ENCODE measurements around the gene PIGO. TPM values are rescaled to one million over a fixed set of nuclear protein-coding genes. Genes with fewer than 3 reads are reported as not detected.

Gene PIGO
- total RNA-seq, 4 donors from 2014 or later: 6.6 to 12.3 (median 7.3) TPM

GRCh38 chr9:35135988-35136387 lies 39.6 kb upstream of the PIGO start:
- DNase-seq: no peak
- H3K9me3 ChIP-seq: no peaks in the 10 kb centered on the region
- intact Hi-C loops (cut with DNase I; ENCODE audit: low total_unique reads): no loop called here
- in situ Hi-C loops (cut with MboI; ENCODE audit: low sequenced_read_pairs in 4 of 4): loop anchor here in 1 of 4 donors (25.0 kb wide), 1 partner anchor 301 kb away; no protein-coding TSS in a partner anchor
- no peak overlapping the region for H3K4me3 ChIP-seq
- no peaks in the 10 kb centered on the region for H3K27me3 ChIP-seq
- H3K36me3 ChIP-seq: no peaks in the 10 kb centered on the region
- no peak overlapping the region for H3K27ac ChIP-seq
- no peak for TF ChIP-seq POLR2A (IDR thresholded peaks at IDR 0.05)
- no peak for TF ChIP-seq CTCF (IDR thresholded peaks at IDR 0.05 in 4 of 5, conservative IDR thresholded peaks at IDR 0.05 in 1 of 5)
- no peaks in the 10 kb centered on the region for H3K4me1 ChIP-seq
- ATAC-seq: no peak

GRCh38 chr9:35134920-35135319 lies 38.5 kb upstream of the PIGO start:
- H3K27me3 ChIP-seq: no peaks in the 10 kb centered on the region
- intact Hi-C loops (cut with DNase I; ENCODE audit: low total_unique reads): no loop called here
- no peaks in the 10 kb centered on the region for H3K9me3 ChIP-seq
- H3K4me1 ChIP-seq: no peaks in the 10 kb centered on the region
- no peak for TF ChIP-seq CTCF (IDR thresholded peaks at IDR 0.05 in 4 of 5, conservative IDR thresholded peaks at IDR 0.05 in 1 of 5)
- no peak for TF ChIP-seq POLR2A (IDR thresholded peaks at IDR 0.05)
- no peaks in the 10 kb centered on the region for H3K36me3 ChIP-seq
- DNase-seq (no peak), ATAC-seq (no peak)
- no peak overlapping the region for H3K4me3 ChIP-seq
- H3K27ac ChIP-seq: no peak overlapping the region
- in situ Hi-C loops (cut with MboI; ENCODE audit: low sequenced_read_pairs in 4 of 4): loop anchor here in 1 of 4 donors (25.0 kb wide), 1 partner anchor 302 kb away; no protein-coding TSS in a partner anchor

GRCh38 chr9:35116898-35117551 lies 20.6 kb upstream of the PIGO start:
- Histone ChIP-seq H3K9me3 (no peaks in the 10 kb centered on the region), H3K36me3 (no peaks in the 10 kb centered on the region), H3K27me3 (no peaks in the 10 kb centered on the region), H3K27ac (peak overlapping the region; percentile 83 to 92 (median 84)), H3K4me1 (peaks cover 21 to 22% of the 10 kb centered on the region in 2 donors), H3K4me3 (peak overlapping the region; percentile 58 to 73 (median 68))
- no peak for TF ChIP-seq POLR2A (IDR thresholded peaks at IDR 0.05)
- TF ChIP-seq CTCF (IDR thresholded peaks at IDR 0.05 in 4 of 5, conservative IDR thresholded peaks at IDR 0.05 in 1 of 5): peak; percentile 86 to 97 (median 93)
- in situ Hi-C loops (cut with MboI; ENCODE audit: low sequenced_read_pairs in 4 of 4): loop anchor here (5.0 to 25.0 kb wide), 6 partner anchors 45 to 445 kb away; partner anchors contain the start of gene UNC13B (in 1 of the 4)
- intact Hi-C loops (cut with DNase I; ENCODE audit: low total_unique reads): loop anchor here (1.0 to 10.0 kb wide), 9 partner anchors 45 to 698 kb away; partner anchors contain the start of genes DNAI1, FAM219A, HINT2 and SPAG8
- DNase-seq: peak; percentile 86 to 90
- ATAC-seq: peak; percentile 84 to 85

GRCh38 chr9:35116539-35116897 lies 20.1 kb upstream of the PIGO start:
- DNase-seq (no peak), ATAC-seq (peak; percentile 8 to 14)
- in situ Hi-C loops (cut with MboI; ENCODE audit: low sequenced_read_pairs in 4 of 4): loop anchor here (5.0 to 25.0 kb wide), 6 partner anchors 46 to 446 kb away; partner anchors contain the start of gene UNC13B (in 1 of the 4)
- Histone ChIP-seq H3K4me3 (peak overlapping the region; percentile 58 to 73 (median 68)), H3K27me3 (no peaks in the 10 kb centered on the region), H3K4me1 (peaks cover 21 to 26% of the 10 kb centered on the region in 2 donors), H3K9me3 (no peaks in the 10 kb centered on the region), H3K27ac (peak overlapping the region; percentile 83 to 92 (median 84)), H3K36me3 (no peaks in the 10 kb centered on the region)
- TF ChIP-seq CTCF (IDR thresholded peaks at IDR 0.05 in 4 of 5, conservative IDR thresholded peaks at IDR 0.05 in 1 of 5): no peak
- TF ChIP-seq POLR2A (IDR thresholded peaks at IDR 0.05): no peak
- intact Hi-C loops (cut with DNase I; ENCODE audit: low total_unique reads): loop anchor here (1.0 to 10.0 kb wide), 8 partner anchors 46 to 698 kb away; partner anchors contain the start of genes DNAI1, FAM219A, HINT2 and SPAG8

Measured in gastrocnemius medialis (tissue), 4 donors.